Endodermal cell (in vitro differentiated cells): ENCODE measurements around the gene BATF2. TPM values are rescaled to one million over a fixed set of nuclear protein-coding genes. Genes with fewer than 3 reads are reported as not detected.

Experiments used
- DNase-seq: peaks from one replicate; pipeline ENCODE4 v3.0.0-alpha.2; 2017
- H3K27ac ChIP-seq: 2 replicates; pipeline ENCODE4 v1.5.1; 2013; ENCODE audit warnings: mild to moderate bottlenecking, low read depth, low read length, moderate library complexity
- H3K27me3 ChIP-seq: 2 replicates; pipeline ENCODE4 v1.6.1; 2013; ENCODE audit warnings: mild to moderate bottlenecking, low read length, moderate library complexity; ENCODE audit not compliant: insufficient read depth, control insufficient read depth, poor library complexity, severe bottlenecking
- H3K36me3 ChIP-seq: 2 replicates; pipeline ENCODE4 v1.7.0; 2013; ENCODE audit warnings: mild to moderate bottlenecking, low read length, moderate library complexity; ENCODE audit not compliant: control insufficient read depth, insufficient read depth
- H3K4me1 ChIP-seq: one replicate; pipeline ENCODE4 v1.7.0; 2013; ENCODE audit warnings: low read length; ENCODE audit not compliant: control insufficient read depth, insufficient read depth
- H3K4me3 ChIP-seq: 2 replicates; pipeline ENCODE4 v1.5.1; 2013; ENCODE audit warnings: mild to moderate bottlenecking, low read length, moderate library complexity
- H3K9ac ChIP-seq: 2 replicates; pipeline ENCODE4 v1.6.1; 2013; ENCODE audit warnings: mild to moderate bottlenecking, low read length, moderate library complexity; ENCODE audit not compliant: poor library complexity, severe bottlenecking; ENCODE audit errors: extremely low read depth
- H3K9me3 ChIP-seq: 2 replicates; pipeline ENCODE4 v1.6.1; 2013; ENCODE audit warnings: mild to moderate bottlenecking, low read length, moderate library complexity; ENCODE audit not compliant: control insufficient read depth
- H3K27ac Mint-ChIP-seq: 2 replicates; pipeline ENCODE4 v1.8.0; 2020; ENCODE audit warnings: mixed read lengths
- H3K27me3 Mint-ChIP-seq: 2 replicates; pipeline ENCODE4 v1.8.0; 2021; ENCODE audit warnings: mild to moderate bottlenecking, mixed read lengths; ENCODE audit not compliant: insufficient read depth
- H3K36me3 Mint-ChIP-seq: 2 replicates; pipeline ENCODE4 v1.8.0; 2020; ENCODE audit warnings: low read depth, mixed read lengths
- H3K4me1 Mint-ChIP-seq: 2 replicates; pipeline ENCODE4 v1.8.0; 2020; ENCODE audit warnings: mixed read lengths
- H3K4me3 Mint-ChIP-seq: 2 replicates; pipeline ENCODE4 v1.8.0; 2020; ENCODE audit warnings: mild to moderate bottlenecking, moderate library complexity, mixed read lengths
- H3K9me3 Mint-ChIP-seq: 2 replicates; pipeline ENCODE4 v1.8.0; 2020; ENCODE audit warnings: mild to moderate bottlenecking, mixed read lengths
- CTCF ChIP-seq: fragments of 200-600 bp; sonication (generic); conservative IDR thresholded peaks from 2 replicates; pipeline ENCODE4 v1.5.0; 2021; ENCODE audit warnings: antibody characterized with exemption, mild to moderate bottlenecking
- WGBS, 2 experiments: methylation state at CpG; one replicate each; pipeline versions ENCODE4 v1.1.5 to v1.1.7; 2013; ENCODE audit warnings: missing lambda C conversion rate in 2 of 2, mixed read lengths in 1 of 2; ENCODE audit not compliant: insufficient coverage in 1 of 2, insufficient read length in 1 of 2; 5-methylcytosine and 5-hydroxymethylcytosine counted together
- total RNA-seq, 2 donors: library from RNA; stranded (reverse); fragmentation: NEBNext Ultra II Directional in 1 of 2; extraction: Animal tissue kit (Norgen Biotek cat#: 25700) in 1 of 2; gene quantifications; 2 replicates in 1 of 2; 3 replicates in 1 of 2; pipeline ENCODE4 v1.2.1, GENCODE V29; 2021

BATF2 gene
- total RNA-seq, 2 donors from 2014 or later: 0.27 TPM; not detected in 1

DNA sequence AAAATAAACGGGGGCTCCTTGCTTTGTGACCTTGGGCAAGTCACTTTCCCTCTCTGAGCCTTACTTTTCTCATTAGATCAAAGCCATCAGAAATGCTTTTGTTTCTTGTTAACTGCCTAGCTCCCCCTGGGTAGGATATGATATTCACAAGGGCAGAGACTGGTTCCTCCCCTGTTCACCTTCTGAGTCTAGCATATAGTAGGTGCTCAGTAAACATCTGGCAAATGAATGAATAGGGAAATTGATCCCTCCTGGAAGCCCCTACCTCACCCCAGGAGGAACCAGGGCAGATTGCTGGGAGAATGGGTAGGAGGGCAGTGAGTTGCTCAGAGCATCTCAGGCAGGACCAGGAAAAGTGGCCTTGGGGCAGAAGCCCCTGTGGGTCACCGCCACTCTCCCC is 37.7 kb upstream of the BATF2 start:
- Mint-ChIP-seq H3K27me3 (no peaks in the 10 kb centered on the region), H3K36me3 (peaks cover 22% of the 10 kb centered on the region), H3K27ac (no peak overlapping the region), H3K4me1 (no peaks in the 10 kb centered on the region), H3K9me3 (no peaks in the 10 kb centered on the region), H3K4me3 (no peak overlapping the region)
- H3K36me3 ChIP-seq: peaks cover 5% of the 10 kb centered on the region
- no peaks in the 10 kb centered on the region for H3K27me3 ChIP-seq
- no peak overlapping the region for H3K27ac ChIP-seq
- WGBS, 2 experiments: 91 to 100% methylated on average over 2 of the region's 2 CpGs
- H3K4me1 ChIP-seq: no peaks in the 10 kb centered on the region
- H3K9ac ChIP-seq: no peak overlapping the region
- TF ChIP-seq CTCF: no peak
- H3K4me3 ChIP-seq: no peak overlapping the region
- no peak for DNase-seq
- H3K9me3 ChIP-seq: no peaks in the 10 kb centered on the region

DNA sequence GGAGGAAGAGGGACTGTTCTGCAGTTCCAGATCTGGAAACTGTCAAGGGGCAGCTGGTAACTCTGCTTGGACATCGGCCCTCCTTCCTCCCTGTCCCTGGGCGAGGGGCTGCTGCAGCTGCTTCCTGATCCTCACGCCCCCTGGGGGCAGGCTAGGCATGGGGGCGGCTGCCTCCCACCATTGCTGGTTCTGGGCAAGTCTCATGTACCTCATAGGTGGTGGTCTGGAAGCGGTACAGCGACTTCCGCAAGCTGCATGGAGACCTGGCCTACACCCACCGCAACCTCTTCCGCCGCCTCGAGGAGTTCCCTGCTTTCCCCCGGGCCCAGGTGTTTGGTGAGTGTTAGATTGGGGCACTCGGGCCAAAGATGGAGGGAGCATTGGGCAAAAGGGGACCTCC is 35.4 kb upstream of the BATF2 start:
- peak; percentile 35 for TF ChIP-seq CTCF
- Mint-ChIP-seq H3K27me3 (no peaks in the 10 kb centered on the region), H3K36me3 (peaks cover 13% of the 10 kb centered on the region), H3K9me3 (no peaks in the 10 kb centered on the region), H3K4me3 (no peak overlapping the region), H3K4me1 (no peaks in the 10 kb centered on the region), H3K27ac (no peak overlapping the region)
- Histone ChIP-seq H3K9ac (no peak overlapping the region), H3K27ac (no peak overlapping the region), H3K27me3 (no peaks in the 10 kb centered on the region), H3K36me3 (no peaks in the 10 kb centered on the region), H3K9me3 (no peaks in the 10 kb centered on the region), H3K4me3 (no peak overlapping the region), H3K4me1 (no peaks in the 10 kb centered on the region)
- no peak for DNase-seq
- 85 to 87% methylated on average over 10 to 13 of the region's 13 CpGs for WGBS, 2 experiments

GRCh38 chr11:65027213-65028067 is 30.7 kb upstream of the BATF2 start, which contains the start of gene SNX15:
SNX15 (plus strand) TSS chr11:65027439; CDS start chr11:65027538, 99 bp downstream.
- peak within 1 kb of the TSS; percentile 58 for H3K9ac ChIP-seq
- peak within 1 kb of the TSS; percentile 62 for H3K27ac ChIP-seq
- H3K9me3 Mint-ChIP-seq: no peaks in the 10 kb centered on the region
- peak within 1 kb of the TSS; percentile 67 for H3K4me3 Mint-ChIP-seq
- 0 to 1% methylated on average over 17 to 49 of the region's 51 CpGs for WGBS, 2 experiments
- H3K4me1 ChIP-seq: no peaks in the 10 kb centered on the region
- no peaks in the 10 kb centered on the region for H3K4me1 Mint-ChIP-seq
- H3K27ac Mint-ChIP-seq: peak within 1 kb of the TSS; percentile 82
- no peaks in the 10 kb centered on the region for H3K27me3 ChIP-seq
- H3K27me3 Mint-ChIP-seq: no peaks in the 10 kb centered on the region
- no peaks in the 10 kb centered on the region for H3K9me3 ChIP-seq
- peak within 1 kb of the TSS; percentile 83 for H3K4me3 ChIP-seq
- H3K36me3 Mint-ChIP-seq: peaks cover 4% of the 10 kb centered on the region
- no peaks in the 10 kb centered on the region for H3K36me3 ChIP-seq
- peak; percentile 93 for TF ChIP-seq CTCF
- DNase-seq: peak; percentile 97
